C4-2B (cell line): Measurements from ENCODE around the gene AGRP.

ENCODE experiments used
- H3K27ac ChIP-seq: fragments of 450-650 bp; 2 replicates; pipeline ENCODE4 v1.5.1; 2017
- ZFX ChIP-seq: fragments of 450-650 bp; IDR thresholded peaks from 2 replicates; pipeline ENCODE4 v1.6.1; 2017
- TF ChIP-seq, protein P1 (sequence below): fragments of 450-650 bp; conservative IDR thresholded peaks from 2 replicates; pipeline ENCODE4 v1.5.1; 2017; ENCODE audit warnings: mild to moderate bottlenecking

AGRP gene

DNA sequence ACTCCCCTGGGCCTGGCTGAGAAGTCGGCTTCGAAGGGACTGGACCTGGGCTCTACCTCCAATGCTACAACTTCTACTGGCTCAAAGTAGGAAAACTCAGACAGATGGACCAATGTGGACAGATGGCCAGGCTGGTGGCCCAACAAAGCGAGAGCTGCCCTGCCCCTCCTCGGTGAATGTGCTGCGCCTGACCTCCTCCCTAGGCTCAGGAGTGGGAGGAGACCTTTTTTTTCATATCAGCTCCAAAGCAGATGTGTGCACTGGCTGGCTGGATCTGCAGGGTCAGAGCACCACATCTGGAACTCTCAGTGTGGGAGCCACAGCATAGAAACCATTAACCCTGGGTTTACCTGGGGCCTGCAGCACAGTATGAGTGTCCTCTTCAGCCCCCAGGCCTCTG, 23.2 kb downstream of the AGRP start:
- peak overlapping the region; percentile 91 for H3K27ac ChIP-seq
- TF ChIP-seq ZFX = no peak
- TF ChIP-seq, protein P1, sequence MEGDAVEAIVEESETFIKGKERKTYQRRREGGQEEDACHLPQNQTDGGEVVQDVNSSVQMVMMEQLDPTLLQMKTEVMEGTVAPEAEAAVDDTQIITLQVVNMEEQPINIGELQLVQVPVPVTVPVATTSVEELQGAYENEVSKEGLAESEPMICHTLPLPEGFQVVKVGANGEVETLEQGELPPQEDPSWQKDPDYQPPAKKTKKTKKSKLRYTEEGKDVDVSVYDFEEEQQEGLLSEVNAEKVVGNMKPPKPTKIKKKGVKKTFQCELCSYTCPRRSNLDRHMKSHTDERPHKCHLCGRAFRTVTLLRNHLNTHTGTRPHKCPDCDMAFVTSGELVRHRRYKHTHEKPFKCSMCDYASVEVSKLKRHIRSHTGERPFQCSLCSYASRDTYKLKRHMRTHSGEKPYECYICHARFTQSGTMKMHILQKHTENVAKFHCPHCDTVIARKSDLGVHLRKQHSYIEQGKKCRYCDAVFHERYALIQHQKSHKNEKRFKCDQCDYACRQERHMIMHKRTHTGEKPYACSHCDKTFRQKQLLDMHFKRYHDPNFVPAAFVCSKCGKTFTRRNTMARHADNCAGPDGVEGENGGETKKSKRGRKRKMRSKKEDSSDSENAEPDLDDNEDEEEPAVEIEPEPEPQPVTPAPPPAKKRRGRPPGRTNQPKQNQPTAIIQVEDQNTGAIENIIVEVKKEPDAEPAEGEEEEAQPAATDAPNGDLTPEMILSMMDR = no peak

DNA sequence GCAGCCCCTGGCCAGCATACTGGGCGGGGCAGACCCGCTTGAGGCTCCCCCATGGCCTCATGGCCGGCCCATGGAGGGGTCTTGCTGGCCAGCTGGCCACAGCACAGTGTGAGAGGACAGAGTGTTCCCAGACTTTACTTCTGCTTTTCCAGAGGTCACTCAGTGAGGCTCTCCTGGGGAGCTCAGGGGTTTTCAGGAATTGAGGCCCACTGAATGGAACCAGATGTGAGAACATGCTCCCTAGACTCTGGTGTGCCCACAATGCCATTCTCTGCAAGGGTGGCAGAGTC, 23.5 kb downstream of the AGRP start:
- H3K27ac ChIP-seq = peak overlapping the region; percentile 91
- TF ChIP-seq, protein P1 = no peak

DNA sequence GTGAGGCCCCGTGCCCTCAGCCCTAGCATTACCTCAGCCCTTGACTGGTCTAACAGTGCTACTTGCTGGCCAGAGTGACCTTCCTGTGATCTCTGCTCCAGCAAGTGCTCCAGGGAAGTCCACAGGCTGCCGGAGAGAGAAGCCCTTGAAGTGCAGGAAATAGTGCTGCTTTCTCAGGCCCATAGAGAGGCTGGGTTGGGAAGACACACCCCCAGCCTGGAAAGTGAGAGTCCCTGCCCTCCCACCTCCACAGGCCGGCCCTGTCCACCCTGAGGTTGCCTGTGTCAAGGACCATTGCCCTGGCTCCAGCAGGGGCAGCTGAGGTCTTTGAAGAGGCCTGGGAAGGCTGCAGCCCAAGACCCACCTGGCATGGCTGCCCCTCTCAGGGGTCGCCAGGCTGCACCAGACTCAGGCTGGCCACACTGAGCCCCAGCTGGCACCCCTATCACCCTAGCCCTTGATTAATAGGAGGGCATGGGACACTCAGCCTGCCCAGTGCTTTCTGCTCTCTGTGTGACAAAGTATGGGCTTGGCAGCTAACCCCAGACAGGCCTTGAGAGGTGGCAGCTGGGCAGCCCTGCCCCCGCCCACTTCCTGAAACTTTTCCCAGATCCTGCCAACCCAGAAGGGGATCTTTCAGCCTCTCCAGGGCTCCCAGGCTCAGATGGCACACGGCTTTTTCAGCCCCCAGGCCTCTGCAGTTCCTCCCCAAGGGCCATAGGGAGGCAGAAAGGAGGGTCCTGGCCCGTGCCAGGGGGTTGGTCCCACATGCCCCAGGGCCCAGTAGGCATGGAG, 24.1 kb downstream of the AGRP start:
- peak overlapping the region; percentile 91 for H3K27ac ChIP-seq
- no peak for TF ChIP-seq ZFX
- TF ChIP-seq, protein P1 = no peak

GRCh38 chr16:67458121-67458641, 25.2 kb downstream of the AGRP start:
- H3K27ac ChIP-seq = peak overlapping the region; percentile 91
- TF ChIP-seq, protein P1 = no peak
- no peak for TF ChIP-seq ZFX

DNA sequence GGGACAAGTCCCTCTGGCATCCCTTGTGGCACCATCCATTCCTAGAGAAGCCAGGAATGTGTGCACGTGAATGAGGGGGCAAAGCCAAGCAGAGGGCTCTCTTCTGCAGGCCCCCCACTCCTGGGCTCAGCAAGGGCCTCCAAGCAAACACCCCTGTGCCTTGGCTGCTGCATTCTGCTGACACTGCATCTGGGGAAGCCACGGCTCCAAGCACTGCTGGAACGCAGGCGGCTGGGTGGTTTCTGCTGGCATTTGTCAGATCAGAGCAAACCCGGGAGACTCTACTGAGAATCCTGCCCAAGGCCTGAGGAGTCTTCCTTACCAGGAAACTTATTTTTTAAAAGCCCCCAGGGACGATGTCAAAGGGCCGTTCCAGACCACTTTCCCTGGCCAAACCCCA, 25.7 kb downstream of the AGRP start:
- H3K27ac ChIP-seq = peak overlapping the region; percentile 91
- TF ChIP-seq, protein P1 = no peak

DNA sequence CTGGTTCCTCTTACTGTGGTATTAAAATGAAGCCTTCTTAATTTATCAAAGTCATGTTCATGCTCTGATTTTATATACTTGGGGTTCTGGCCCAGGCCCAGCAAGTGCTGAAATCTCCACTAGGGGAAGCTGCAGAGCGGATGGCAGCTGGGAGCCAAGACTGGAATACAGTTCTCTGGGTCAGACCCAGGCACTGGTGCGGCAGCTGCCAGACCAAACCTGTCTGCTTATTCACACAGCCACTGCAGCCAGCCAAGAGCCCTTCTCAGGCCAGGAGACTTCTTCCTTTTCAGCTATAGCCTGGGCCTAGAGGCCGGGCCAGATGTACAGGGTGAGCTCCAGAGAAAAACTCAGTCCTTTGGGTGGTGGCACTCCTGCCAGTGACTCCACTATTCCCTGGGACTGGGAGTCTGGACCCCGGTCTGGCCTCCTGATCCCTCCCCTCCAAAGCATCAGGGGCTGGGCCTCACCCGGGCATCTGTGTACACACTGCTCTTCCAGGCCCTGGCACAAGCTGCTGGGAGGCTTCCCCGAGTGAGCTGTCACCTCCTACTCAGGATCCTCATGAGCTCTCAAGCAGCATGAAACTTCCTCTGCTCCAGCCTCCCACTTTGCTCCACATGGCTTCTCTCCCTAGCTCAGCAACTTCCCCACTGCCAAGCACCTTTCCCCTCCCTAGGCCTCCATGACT, 26.8 kb downstream of the AGRP start:
- H3K27ac ChIP-seq = peak overlapping the region; percentile 91
- TF ChIP-seq, protein P1 = peak; percentile 87
- no peak for TF ChIP-seq ZFX

DNA sequence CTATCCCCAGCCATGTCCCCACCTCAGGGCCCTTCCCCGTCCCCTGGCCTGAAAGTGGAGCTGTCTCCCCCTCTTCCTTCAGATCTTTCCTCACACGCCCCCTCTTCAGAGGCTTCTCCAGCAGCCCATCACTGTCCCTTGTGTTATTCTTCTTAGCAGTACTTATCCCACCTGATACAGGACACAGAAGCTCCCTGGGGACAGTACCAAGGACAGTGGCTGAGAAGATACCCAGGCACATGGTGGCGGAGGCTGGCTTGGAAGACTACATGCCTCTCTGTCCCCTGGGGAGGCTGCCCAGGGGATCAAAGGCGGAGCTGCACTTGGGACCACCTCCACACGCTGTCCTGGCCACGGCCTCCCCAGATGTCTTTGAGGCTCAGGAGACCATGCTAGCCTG, 28.5 kb downstream of the AGRP start:
- H3K27ac ChIP-seq = no peak overlapping the region; the same call in 1 of the 2 replicates
- TF ChIP-seq ZFX = no peak
- TF ChIP-seq, protein P1 = no peak
